OCI-LY7 (cell line): ENCODE measurements around the gene ALDH1L1. TPM values are rescaled to one million over a fixed set of nuclear protein-coding genes. Genes with fewer than 3 reads are reported as not detected.

ENCODE experiments used
- BruUV-seq: library from RNA; stranded (reverse); fragments of 400-500 nt; replicated peaks from 2 replicates; lab custom pipeline; 2021; lab: Mats Ljungman, UMichigan
- CTCF ChIA-PET: fragments of 300-600 bp; sonication (Branson Sonifier 250); formaldehyde crosslinking; loops from one replicate; lab custom pipeline; 2022; ENCODE audit warnings: antibody characterized with exemption; ENCODE audit not compliant: unreplicated experiment; lab: Charles Lee
- POLR2A ChIA-PET: fragments of 300-600 bp; sonication (Branson Sonifier 250); formaldehyde crosslinking; loops from one replicate; lab custom pipeline; 2022; ENCODE audit warnings: antibody characterized with exemption; lab: Charles Lee
- DNase-seq: peaks from one replicate; pipeline ENCODE4 v3.0.0-alpha.2; 2015; ENCODE audit warnings: low spot score
- H2AFZ ChIP-seq: fragments of 200-600 bp; sonication (generic), shearing (Covaris generic); 2 replicates; pipeline ENCODE4 v1.6.1; 2014; ENCODE audit warnings: mild to moderate bottlenecking, antibody characterized with exemption, low read length, moderate library complexity
- H3K27ac ChIP-seq: fragments of 200-600 bp; sonication (generic); 2 replicates; pipeline ENCODE4 v1.5.1; 2014; ENCODE audit warnings: mixed run types, low read depth, mild to moderate bottlenecking, moderate library complexity, low read length, inconsistent platforms; ENCODE audit not compliant: poor library complexity, severe bottlenecking
- H3K36me3 ChIP-seq: fragments of 200-600 bp; sonication (generic); 2 replicates; pipeline ENCODE4 v1.6.1; 2014; ENCODE audit warnings: mild to moderate bottlenecking, antibody characterized with exemption, low read length, moderate library complexity, mixed read lengths; ENCODE audit not compliant: insufficient read depth
- H3K4me1 ChIP-seq: fragments of 200-600 bp; sonication (generic); 2 replicates; pipeline ENCODE4 v1.5.1; 2014; ENCODE audit warnings: mild to moderate bottlenecking, low read length; ENCODE audit not compliant: insufficient read depth, poor library complexity, severe bottlenecking
- H3K4me2 ChIP-seq: fragments of 200-600 bp; sonication (generic); 2 replicates; pipeline ENCODE4 v1.6.1; 2014; ENCODE audit warnings: mild to moderate bottlenecking, low read length
- H3K4me3 ChIP-seq: fragments of 200-600 bp; sonication (generic); 2 replicates; pipeline ENCODE4 v1.5.1; 2014; ENCODE audit warnings: mild to moderate bottlenecking, low read depth, low read length; ENCODE audit not compliant: poor library complexity, severe bottlenecking
- H3K79me2 ChIP-seq: fragments of 200-600 bp; sonication (generic); 2 replicates; pipeline ENCODE4 v1.6.1; 2016; ENCODE audit warnings: low read depth, mild to moderate bottlenecking, low read length, moderate library complexity, mixed read lengths; ENCODE audit not compliant: insufficient read depth
- H3K9me2 ChIP-seq: fragments of 200-600 bp; sonication (generic); 2 replicates; pipeline ENCODE4 v1.6.1; 2016; ENCODE audit warnings: mild to moderate bottlenecking, low read length, mixed read lengths; ENCODE audit not compliant: insufficient read depth
- H3K9me3 ChIP-seq: fragments of 200-600 bp; sonication (generic); 2 replicates; pipeline ENCODE4 v1.6.1; 2014; ENCODE audit warnings: mild to moderate bottlenecking, mixed run types, low read length, mixed read lengths
- H4K20me1 ChIP-seq: fragments of 200-600 bp; sonication (generic); 2 replicates; pipeline ENCODE4 v1.6.1; 2014; ENCODE audit warnings: mild to moderate bottlenecking, antibody characterized with exemption, low read length, moderate library complexity, mixed read lengths; ENCODE audit not compliant: insufficient read depth
- EZH2phosphoT487 ChIP-seq: fragments of 200-600 bp; sonication (generic); IDR thresholded peaks from 2 replicates; pipeline ENCODE4 v1.6.1; 2018; ENCODE audit warnings: low read depth, borderline replicate concordance, mild to moderate bottlenecking, mixed run types, antibody characterized with exemption, low read length, moderate library complexity, mixed read lengths
- intact Hi-C: fragments of 100-400 bp; cut with micrococcal nuclease; formaldehyde crosslinking; loops from one replicate; pipeline ENCODE4 v1.10.0; 2022; ENCODE audit not compliant: unreplicated experiment
- total RNA-seq, 2 experiments: library from RNA; depleted of rRNA in 1 of 2; stranded (reverse); fragments of >200 nt in 1 of 2; shearing (Covaris generic) in 1 of 2; gene quantifications; 2 replicates each; pipeline ENCODE4 v1.2.3, GENCODE V29; 2014 to 2022
- TF ChIP-seq, protein P1 (sequence below): fragments of 200-600 bp; sonication (generic); conservative IDR thresholded peaks from 2 replicates; pipeline ENCODE4 v1.5.1; 2014; ENCODE audit warnings: mild to moderate bottlenecking, antibody characterized with exemption, low read length, moderate library complexity, mixed read lengths

Gene ALDH1L1
- total RNA-seq, 2 experiments from 2014 or later, result not detected

DNA sequence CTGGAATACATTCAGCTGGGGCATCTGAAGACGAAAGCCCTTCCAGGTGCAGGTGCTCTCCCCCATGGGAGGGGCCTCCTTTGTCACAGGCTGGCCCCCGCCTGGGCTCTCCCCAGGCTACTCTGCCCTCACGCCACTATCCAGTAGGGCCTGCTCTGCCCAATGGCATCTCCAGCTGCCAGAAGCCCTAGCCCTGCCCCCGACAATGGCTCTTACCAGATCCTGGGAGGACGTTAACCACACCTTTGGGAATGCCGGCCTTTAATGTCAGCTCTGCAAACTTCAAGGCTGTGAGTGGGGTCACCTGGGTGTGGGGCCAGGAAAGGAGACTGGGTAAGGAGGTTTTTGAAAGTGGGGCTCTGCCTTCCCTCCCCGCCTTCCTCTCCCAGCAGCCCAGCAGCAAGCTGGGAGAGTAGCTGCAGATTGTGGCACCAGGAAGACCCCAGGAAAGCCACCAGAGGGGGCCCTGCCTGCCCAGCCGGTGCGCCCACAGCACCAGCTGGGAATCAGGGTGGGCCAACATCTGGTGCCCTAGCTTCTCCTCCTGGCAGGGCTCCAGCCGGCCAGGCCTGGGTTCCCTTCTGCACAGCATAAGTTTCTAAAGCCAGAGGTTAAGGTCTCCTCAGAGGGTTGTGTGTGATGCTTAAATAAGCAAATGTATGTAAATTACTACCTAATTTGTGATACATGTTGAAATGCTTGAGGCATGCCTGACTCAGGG, 56.1 kb downstream of the ALDH1L1 start:
- BruUV-seq, result no TSS peak
- Histone ChIP-seq H3K4me3 (no peak overlapping the region), H3K4me2 (no peak overlapping the region), H3K9me2 (no peaks in the 10 kb centered on the region), H3K79me2 (no peaks in the 10 kb centered on the region), H3K4me1 (no peaks in the 10 kb centered on the region), H4K20me1 (no peaks in the 10 kb centered on the region), H3K36me3 (no peaks in the 10 kb centered on the region), H2AFZ (no peak overlapping the region), H3K9me3 (no peaks in the 10 kb centered on the region), H3K27ac (no peak overlapping the region)
- intact Hi-C loops, result no loop called here
- DNase-seq, result no peak
- no peak for TF ChIP-seq EZH2phosphoT487
- TF ChIP-seq, protein P1, sequence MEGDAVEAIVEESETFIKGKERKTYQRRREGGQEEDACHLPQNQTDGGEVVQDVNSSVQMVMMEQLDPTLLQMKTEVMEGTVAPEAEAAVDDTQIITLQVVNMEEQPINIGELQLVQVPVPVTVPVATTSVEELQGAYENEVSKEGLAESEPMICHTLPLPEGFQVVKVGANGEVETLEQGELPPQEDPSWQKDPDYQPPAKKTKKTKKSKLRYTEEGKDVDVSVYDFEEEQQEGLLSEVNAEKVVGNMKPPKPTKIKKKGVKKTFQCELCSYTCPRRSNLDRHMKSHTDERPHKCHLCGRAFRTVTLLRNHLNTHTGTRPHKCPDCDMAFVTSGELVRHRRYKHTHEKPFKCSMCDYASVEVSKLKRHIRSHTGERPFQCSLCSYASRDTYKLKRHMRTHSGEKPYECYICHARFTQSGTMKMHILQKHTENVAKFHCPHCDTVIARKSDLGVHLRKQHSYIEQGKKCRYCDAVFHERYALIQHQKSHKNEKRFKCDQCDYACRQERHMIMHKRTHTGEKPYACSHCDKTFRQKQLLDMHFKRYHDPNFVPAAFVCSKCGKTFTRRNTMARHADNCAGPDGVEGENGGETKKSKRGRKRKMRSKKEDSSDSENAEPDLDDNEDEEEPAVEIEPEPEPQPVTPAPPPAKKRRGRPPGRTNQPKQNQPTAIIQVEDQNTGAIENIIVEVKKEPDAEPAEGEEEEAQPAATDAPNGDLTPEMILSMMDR, result no peak
- POLR2A ChIA-PET, result no interaction called here
- CTCF ChIA-PET, result no interaction called here

DNA sequence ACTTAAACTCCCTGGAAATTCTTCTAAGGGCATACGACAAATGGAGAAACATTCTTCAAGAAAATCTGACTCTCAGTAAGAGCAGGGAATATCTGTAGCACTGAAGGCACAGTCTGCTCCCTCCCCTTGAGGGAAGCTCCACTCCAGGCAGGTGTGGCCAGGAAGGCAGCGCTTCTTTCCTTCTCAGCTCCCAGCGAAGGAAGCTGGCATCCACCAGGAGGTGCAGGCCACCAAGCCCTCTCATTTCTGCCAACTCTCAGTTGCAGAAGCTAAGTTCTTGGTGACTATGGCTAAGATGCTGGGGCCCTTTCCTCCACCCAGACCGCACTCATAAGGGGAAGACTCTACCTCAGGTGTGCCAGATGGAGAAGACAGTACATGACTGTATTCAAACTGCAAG, 58.8 kb downstream of the ALDH1L1 start:
- intact Hi-C loops, result no loop called here
- Histone ChIP-seq H4K20me1 (no peaks in the 10 kb centered on the region), H3K9me3 (no peaks in the 10 kb centered on the region), H3K4me3 (no peak overlapping the region), H3K4me1 (no peaks in the 10 kb centered on the region), H3K36me3 (no peaks in the 10 kb centered on the region), H2AFZ (no peak overlapping the region), H3K9me2 (no peaks in the 10 kb centered on the region), H3K27ac (no peak overlapping the region), H3K4me2 (no peak overlapping the region), H3K79me2 (no peaks in the 10 kb centered on the region)
- ChIA-PET CTCF (no interaction called here), POLR2A (no interaction called here)
- no peak for DNase-seq
- BruUV-seq, result no TSS peak
- TF ChIP-seq, protein P1, result no peak
- TF ChIP-seq EZH2phosphoT487, result no peak

DNA sequence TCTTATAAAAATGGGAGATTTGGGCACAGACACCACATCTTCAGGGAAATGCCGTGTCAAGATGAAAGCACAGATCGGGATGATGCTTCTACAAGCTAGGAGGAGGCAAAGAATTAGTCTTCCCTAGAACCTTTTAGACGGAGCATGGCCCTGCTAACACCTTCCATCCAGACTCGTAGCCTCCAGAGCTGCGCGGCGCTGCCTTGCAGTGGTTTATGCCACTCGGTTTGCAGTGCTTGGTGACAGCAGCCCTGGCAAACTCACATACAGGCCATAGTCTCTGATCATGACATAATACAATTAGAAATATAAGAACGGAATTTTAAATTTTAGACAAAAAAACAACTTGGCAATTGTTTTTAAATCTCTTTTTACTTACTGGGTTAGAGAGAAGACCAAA, 59.3 kb downstream of the ALDH1L1 start:
- H3K4me3 ChIP-seq, result no peak overlapping the region
- ChIA-PET POLR2A (no interaction called here), CTCF (no interaction called here)
- no peak overlapping the region for H3K27ac ChIP-seq
- TF ChIP-seq, protein P1, result no peak
- TF ChIP-seq EZH2phosphoT487, result no peak
- H3K9me2 ChIP-seq, result no peaks in the 10 kb centered on the region
- H3K36me3 ChIP-seq, result no peaks in the 10 kb centered on the region
- H3K9me3 ChIP-seq, result no peaks in the 10 kb centered on the region
- no TSS peak for BruUV-seq
- H3K79me2 ChIP-seq, result no peaks in the 10 kb centered on the region
- no peak overlapping the region for H2AFZ ChIP-seq
- DNase-seq, result no peak
- intact Hi-C loops, result no loop called here
- H4K20me1 ChIP-seq, result no peaks in the 10 kb centered on the region
- no peak overlapping the region for H3K4me2 ChIP-seq
- H3K4me1 ChIP-seq, result no peaks in the 10 kb centered on the region
